ENCODE measurements around the gene SLC25A34.
"Not testable (repeated sequence)": the region's sequence is repeated elsewhere in the genome, so short reads cannot be mapped to it uniquely, and the experiment has no call there.

Gene SLC25A34

GRCh38 chr1:15736038-15736891 is at the start of gene SLC25A34:
Gene SLC25A34 (plus strand): TSS chr1:15736258. CDS start chr1:15736486, 228 bp downstream.
- DNase-seq: no peak

- no peak for DNase-seq
These were observed 48.6 kb upstream of the SLC25A34 start for GRCh38 chr1:15687446-15687845.

- no peak for DNase-seq
These were observed 45.7 kb upstream of the SLC25A34 start for GRCh38 chr1:15690317-15690716.

- DNase-seq: no peak
These were observed 44.5 kb upstream of the SLC25A34 start for GRCh38 chr1:15691434-15692032.

GRCh38 chr1:15692121-15692682 is 43.9 kb upstream of the SLC25A34 start:
- DNase-seq: no peak

GRCh38 chr1:15693371-15693770 is 42.7 kb upstream of the SLC25A34 start:
- no peak for DNase-seq

- DNase-seq: peak; percentile 20 to 25
These were observed 39.0 kb upstream of the SLC25A34 start for GRCh38 chr1:15696956-15697521.

GRCh38 chr1:15698201-15698600 is 37.9 kb upstream of the SLC25A34 start:
- no peak for DNase-seq

- not testable (repeated sequence) for DNase-seq
These were observed 36.7 kb upstream of the SLC25A34 start for GRCh38 chr1:15699321-15699720.

GRCh38 chr1:15700508-15700907 is 35.5 kb upstream of the SLC25A34 start:
- no peak for DNase-seq

- no peak for DNase-seq
These were observed 34.3 kb upstream of the SLC25A34 start for GRCh38 chr1:15701784-15702183.

GRCh38 chr1:15702722-15703550 is 33.1 kb upstream of the SLC25A34 start:
- no peak for DNase-seq

- DNase-seq: no peak
These were observed 32.5 kb upstream of the SLC25A34 start for GRCh38 chr1:15703562-15703961.

GRCh38 chr1:15704526-15705183 is 31.4 kb upstream of the SLC25A34 start:
- no peak for DNase-seq

GRCh38 chr1:15705184-15705566 is 30.9 kb upstream of the SLC25A34 start:
- DNase-seq: no peak

GRCh38 chr1:15706751-15707150 is 29.3 kb upstream of the SLC25A34 start:
- DNase-seq: no peak

GRCh38 chr1:15707239-15707925 is 28.7 kb upstream of the SLC25A34 start:
- DNase-seq: no peak

GRCh38 chr1:15708486-15709137 is 27.4 kb upstream of the SLC25A34 start:
- DNase-seq: no peak

- DNase-seq: no peak
These were observed 26.8 kb upstream of the SLC25A34 start for GRCh38 chr1:15709226-15709625.

- no peak for DNase-seq
These were observed 23.9 kb upstream of the SLC25A34 start for GRCh38 chr1:15712168-15712567.

All from stimulated activated CD4-positive, alpha-beta T cell treated with anti-CD3 and anti-CD28 coated beads, Interleukin-2, amount 100 ng/mL, for 24 hours (primary cell).